HepG2 (cell line): ENCODE measurements around the gene FAAP100. TPM values are rescaled to one million over a fixed set of nuclear protein-coding genes. Genes with fewer than 3 reads are reported as not detected.

Source experiments
- DRAP1 ChIP-seq: IDR thresholded peaks from 2 replicates; pipeline ENCODE4 v1.6.1; 2016; ENCODE audit warnings: missing genetic modification reagents, missing compliant biosample characterization
- GABPB1 ChIP-seq: IDR thresholded peaks from 2 replicates; pipeline ENCODE4 v1.6.1; 2016; ENCODE audit warnings: mild to moderate bottlenecking, missing genetic modification reagents, moderate library complexity, missing compliant biosample characterization
- GATAD1 ChIP-seq: IDR thresholded peaks from 2 replicates; pipeline ENCODE4 v1.6.1; 2016; ENCODE audit warnings: missing genetic modification reagents, missing compliant biosample characterization
- KLF9 ChIP-seq: IDR thresholded peaks from 2 replicates; pipeline ENCODE4 v1.6.1; 2016; ENCODE audit warnings: low read depth
- MAZ ChIP-seq, 2 experiments: sonication (generic) in 1 of 2; formaldehyde crosslinking in 1 of 2; IDR thresholded peaks; 2 replicates each; pipeline versions ENCODE4 v1.5.0 to v1.6.1; 2012 to 2020; ENCODE audit warnings: low read depth in 2 of 2, mild to moderate bottlenecking in 2 of 2, borderline replicate concordance in 1 of 2, improper control_type of control experiment in 1 of 2, low read length in 1 of 2, missing genetic modification reagents in 1 of 2, moderate library complexity in 1 of 2
- NCOA2 ChIP-seq: sonication (generic); formaldehyde crosslinking; IDR thresholded peaks from 2 replicates; pipeline ENCODE4 v1.8.0; 2022; ENCODE audit warnings: inconsistent platforms
- RARG ChIP-seq: sonication (generic); formaldehyde crosslinking; IDR thresholded peaks from 2 replicates; pipeline ENCODE4 v1.4.0; 2020; ENCODE audit warnings: low read depth, mild to moderate bottlenecking, missing genetic modification reagents
- SMAD9 ChIP-seq: sonication (generic); formaldehyde crosslinking; IDR thresholded peaks from 2 replicates; pipeline ENCODE4 v1.5.1; 2020; ENCODE audit warnings: mild to moderate bottlenecking, missing genetic modification reagents
- TCF7 ChIP-seq: sonication (generic); IDR thresholded peaks from 2 replicates; pipeline ENCODE4 v1.6.1; 2016; ENCODE audit warnings: antibody characterized with exemption, low read depth
- WIZ ChIP-seq: sonication (generic); formaldehyde crosslinking; IDR thresholded peaks from 2 replicates; pipeline ENCODE4 v1.5.1; 2020; ENCODE audit warnings: mild to moderate bottlenecking, missing genetic modification reagents
- ZMAT5 ChIP-seq: sonication (generic); formaldehyde crosslinking; IDR thresholded peaks from 2 replicates; pipeline ENCODE4 v1.5.0; 2020; ENCODE audit warnings: mild to moderate bottlenecking, low read depth, missing genetic modification reagents, borderline replicate concordance
- ZNF609 ChIP-seq: sonication (generic); formaldehyde crosslinking; IDR thresholded peaks from 2 replicates; pipeline ENCODE4 v1.4.0; 2020; ENCODE audit warnings: mild to moderate bottlenecking, missing genetic modification reagents, borderline replicate concordance
- ZNF720 ChIP-seq: sonication (generic); formaldehyde crosslinking; IDR thresholded peaks from 2 replicates; pipeline ENCODE4 v1.4.0; 2020; ENCODE audit warnings: missing genetic modification reagents
- ZSCAN25 ChIP-seq: sonication (generic); formaldehyde crosslinking; IDR thresholded peaks from 2 replicates; pipeline ENCODE4 v1.8.0; 2022; ENCODE audit warnings: mild to moderate bottlenecking, missing genetic modification reagents
- polyA plus RNA-seq, 8 experiments: library from polyadenylated mRNA; depleted of rRNA in 3 of 8; stranded (reverse) in 7 of 8; unstranded in 1 of 8; fragments of >200 nt; fragmentation: Illumina TruSeq in 4 of 8; extraction: Trizol in 4 of 8; gene quantifications; 2 replicates each; pipeline versions ENCODE4 v1.2.1 to v1.2.3, GENCODE V29; 2011 to 2016; ENCODE audit warnings: low read depth in 4 of 8, missing spikeins in 1 of 8, mixed read lengths in 1 of 8; ENCODE audit not compliant: insufficient read depth in 1 of 8
- total RNA-seq, 5 experiments: library from RNA; depleted of rRNA; stranded (reverse); fragments of >200 nt; fragmentation: Illumina TruSeq; extraction: Trizol; gene quantifications; 2 replicates each; pipeline ENCODE4 v1.2.3, GENCODE V29; 2016; ENCODE audit warnings: low read depth in 1 of 5
- TF ChIP-seq, protein P1 (sequence below): IDR thresholded peaks from 2 replicates; pipeline ENCODE4 v1.6.1; 2016
- TF ChIP-seq, protein P2 (sequence below): IDR thresholded peaks from 2 replicates; pipeline ENCODE4 v1.6.1; 2016; ENCODE audit warnings: missing biosample characterization, missing genetic modification reagents, low read depth
- TF ChIP-seq, protein P3 (sequence below): sonication (generic); formaldehyde crosslinking; IDR thresholded peaks from 2 replicates; pipeline ENCODE4 v1.8.0; 2022; ENCODE audit warnings: low read depth, missing genetic modification reagents

Gene FAAP100
- total and polyA plus RNA-seq, 2 of the 13 experiments (the other 11 are each of a cell fraction or from before 2014, with no cell fraction given), result 7.6 to 20.8 TPM

DNA sequence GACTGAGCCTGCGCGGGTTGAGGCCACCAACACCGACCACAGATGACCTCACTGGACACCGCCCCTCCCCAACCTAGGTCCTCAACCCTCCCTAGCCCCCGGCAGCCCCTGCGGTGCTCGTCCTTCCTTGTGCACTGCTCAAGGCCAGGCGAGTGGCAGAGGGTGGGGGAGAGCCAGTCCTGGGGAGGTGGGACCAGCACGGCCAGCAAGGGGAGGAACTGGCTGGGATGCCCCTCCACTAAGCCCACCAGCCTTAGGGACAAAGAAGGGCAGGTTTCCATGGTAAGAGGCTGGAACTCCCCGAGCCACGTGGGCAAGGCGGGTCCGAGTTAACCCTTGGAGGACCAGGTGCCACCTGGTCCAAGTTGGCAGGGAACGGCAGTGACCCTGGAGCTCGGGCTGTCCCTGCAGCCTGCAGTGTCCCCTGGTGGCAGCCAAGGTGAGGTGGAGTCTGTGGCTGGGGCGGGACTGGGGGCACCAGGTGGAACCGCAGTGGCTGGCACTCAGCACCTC lies 14.8 kb downstream of the FAAP100 start (continued):
- TF ChIP-seq GATAD1 (CRISPR knock-in tag) (0 out of 2 replicates have a peak, but pooled peaks have one; percentile 23), GABPB1 (CRISPR knock-in tag) (peak; percentile 44; the same call in 1 of the 2 replicates), ZSCAN25 (CRISPR knock-in tag) (no peak), DRAP1 (CRISPR knock-in tag) (no peak), NCOA2 (CRISPR knock-in tag) (no peak), RARG (no peak), ZNF609 (CRISPR knock-in tag) (no peak), SMAD9 (no peak), MAZ (IDR thresholded peaks at IDR 0.05; ENCODE audit: borderline replicate concordance, low read depth, low read length) (peak; percentile 30; the same call in 1 of the 2 replicates), MAZ (CRISPR knock-in tag; IDR thresholded peaks at IDR 0.05; ENCODE audit: low read depth) (no peak), ZMAT5 (CRISPR knock-in tag) (no peak), TCF7 (no peak), KLF9 (CRISPR knock-in tag) (no peak), WIZ (CRISPR knock-in tag) (no peak), ZNF720 (CRISPR knock-in tag) (no peak)
- TF ChIP-seq, protein P1, sequence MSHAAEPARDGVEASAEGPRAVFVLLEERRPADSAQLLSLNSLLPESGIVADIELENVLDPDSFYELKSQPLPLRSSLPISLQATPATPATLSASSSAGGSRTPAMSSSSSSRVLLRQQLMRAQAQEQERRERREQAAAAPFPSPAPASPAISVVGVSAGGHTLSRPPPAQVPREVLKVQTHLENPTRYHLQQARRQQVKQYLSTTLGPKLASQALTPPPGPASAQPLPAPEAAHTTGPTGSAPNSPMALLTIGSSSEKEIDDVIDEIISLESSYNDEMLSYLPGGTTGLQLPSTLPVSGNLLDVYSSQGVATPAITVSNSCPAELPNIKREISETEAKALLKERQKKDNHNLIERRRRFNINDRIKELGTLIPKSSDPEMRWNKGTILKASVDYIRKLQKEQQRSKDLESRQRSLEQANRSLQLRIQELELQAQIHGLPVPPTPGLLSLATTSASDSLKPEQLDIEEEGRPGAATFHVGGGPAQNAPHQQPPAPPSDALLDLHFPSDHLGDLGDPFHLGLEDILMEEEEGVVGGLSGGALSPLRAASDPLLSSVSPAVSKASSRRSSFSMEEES (CRISPR knock-in tag), result no peak
- TF ChIP-seq, protein P2, sequence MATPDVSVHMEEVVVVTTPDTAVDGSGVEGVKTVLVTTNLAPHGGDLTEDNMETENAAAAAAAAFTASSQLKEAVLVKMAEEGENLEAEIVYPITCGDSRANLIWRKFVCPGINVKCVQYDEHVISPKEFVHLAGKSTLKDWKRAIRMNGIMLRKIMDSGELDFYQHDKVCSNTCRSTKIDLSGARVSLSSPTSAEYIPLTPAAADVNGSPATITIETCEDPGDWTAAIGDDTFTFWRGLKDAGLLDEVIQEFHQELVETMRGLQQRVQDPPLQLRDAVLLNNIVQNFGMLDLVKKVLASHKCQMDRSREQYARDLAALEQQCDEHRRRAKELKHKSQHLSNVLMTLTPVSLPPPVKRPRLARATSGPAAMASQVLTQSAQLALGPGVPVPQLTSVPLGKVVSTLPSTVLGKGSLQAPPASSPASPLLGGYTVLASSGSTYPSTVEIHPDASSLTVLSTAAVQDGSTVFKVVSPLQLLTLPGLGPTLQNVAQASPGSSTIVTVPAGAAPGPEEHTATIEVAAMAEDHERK (CRISPR knock-in tag), result no peak
- TF ChIP-seq, protein P3, sequence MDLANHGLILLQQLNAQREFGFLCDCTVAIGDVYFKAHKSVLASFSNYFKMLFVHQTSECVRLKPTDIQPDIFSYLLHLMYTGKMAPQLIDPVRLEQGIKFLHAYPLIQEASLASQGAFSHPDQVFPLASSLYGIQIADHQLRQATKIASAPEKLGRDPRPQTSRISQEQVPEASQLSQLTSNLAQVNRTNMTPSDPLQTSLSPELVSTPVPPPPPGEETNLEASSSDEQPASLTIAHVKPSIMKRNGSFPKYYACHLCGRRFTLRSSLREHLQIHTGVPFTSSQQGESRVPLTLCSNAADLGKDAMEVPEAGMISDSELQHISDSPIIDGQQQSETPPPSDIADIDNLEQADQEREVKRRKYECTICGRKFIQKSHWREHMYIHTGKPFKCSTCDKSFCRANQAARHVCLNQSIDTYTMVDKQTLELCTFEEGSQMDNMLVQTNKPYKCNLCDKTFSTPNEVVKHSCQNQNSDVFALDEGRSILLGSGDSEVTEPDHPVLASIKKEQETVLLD (CRISPR knock-in tag), result no peak
- TF ChIP-seq, all 625 proteins: peak for 36
